ENCODE data around the gene PRKCZ. TPM values are rescaled to one million over a fixed set of nuclear protein-coding genes. Genes with fewer than 3 reads are reported as not detected.

Gene PRKCZ
- total and polyA plus RNA-seq, 2 of the 4 experiments (the other 2 are of a cell fraction) = 2.0 to 3.5 TPM

DNA sequence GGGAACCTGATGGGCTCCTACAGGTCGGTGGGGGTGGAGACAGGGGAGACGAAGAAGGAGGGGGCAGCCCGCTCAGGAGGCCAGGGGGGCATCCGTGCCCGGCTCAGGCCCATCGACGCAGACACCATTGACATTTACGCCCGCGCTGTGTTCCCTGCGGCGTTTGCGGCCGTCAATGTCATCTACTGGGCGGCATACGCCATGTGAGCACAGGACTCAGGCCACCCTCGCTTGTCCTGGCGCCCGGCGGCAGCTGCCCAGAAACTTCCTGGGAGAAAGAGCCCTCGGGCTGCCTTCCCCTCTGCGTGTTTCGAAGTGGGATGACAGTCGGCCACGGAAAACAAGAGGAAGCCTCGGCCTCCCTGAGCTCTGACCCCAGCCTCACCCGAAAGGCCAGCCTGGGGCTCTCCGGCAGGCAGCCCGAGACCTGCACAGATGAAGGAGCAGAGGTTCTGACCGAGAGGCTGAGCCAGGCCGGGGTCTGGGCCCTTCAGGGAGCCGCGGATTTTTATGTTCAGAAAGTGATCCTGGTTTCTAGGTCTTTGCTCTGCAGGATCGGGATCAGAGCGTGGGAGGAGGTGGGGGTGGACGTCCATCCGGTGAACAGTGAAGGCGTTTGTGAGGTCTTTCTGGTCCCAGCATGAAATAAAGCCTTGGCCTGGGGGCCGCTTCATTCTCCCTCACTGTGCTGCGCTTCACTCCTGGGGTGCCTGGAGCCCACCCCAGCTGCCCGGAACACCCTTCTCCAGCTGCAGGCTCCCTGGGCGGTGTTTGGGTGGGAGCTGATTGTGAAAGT is 19.9 kb upstream of the PRKCZ start:
- Histone ChIP-seq H3K4ac (ENCODE audit: low read depth, low read length) (no peak overlapping the region), H4K5ac (ENCODE audit: low read depth, low read length) (no peak overlapping the region), H2BK5ac (ENCODE audit: low read depth, low read length, poor library complexity, severe bottlenecking) (no peak overlapping the region), H4K91ac (ENCODE audit: insufficient read depth, low read depth, low read length) (no peak overlapping the region), H3K36me3 (ENCODE audit: control insufficient read depth, insufficient read depth, low read length) (no peaks in the 10 kb centered on the region), H3K23ac (ENCODE audit: low read depth, low read length) (no peak overlapping the region), H4K20me1 (ENCODE audit: insufficient read depth, low read length) (no peaks in the 10 kb centered on the region), H3K18ac (ENCODE audit: low read depth, low read length) (no peak overlapping the region), H2BK120ac (ENCODE audit: low read depth, low read length) (no peak overlapping the region), H3K4me2 (ENCODE audit: low read depth, low read length) (no peak overlapping the region), H2AK5ac (ENCODE audit: low read depth, low read length) (no peak overlapping the region), H3K9me3 (ENCODE audit: control insufficient read depth, insufficient read depth, low read length) (no peaks in the 10 kb centered on the region), H3K79me1 (ENCODE audit: low read depth in 1 of 2, low read length in 2 of 2) (no peaks in the 10 kb centered on the region), H3K27me3 (ENCODE audit: control insufficient read depth, insufficient read depth, low read length) (peaks cover 49% of the 10 kb centered on the region), H3K4me3 (ENCODE audit: insufficient read depth, low read depth, low read length) (no peak overlapping the region), H3K27ac (ENCODE audit: insufficient read depth, low read length) (no peak overlapping the region), H2BK15ac (ENCODE audit: low read depth, low read length) (no peak overlapping the region), H3K4me1 (ENCODE audit: control insufficient read depth, insufficient read depth, low read length) (no peaks in the 10 kb centered on the region), H3K9me1 (ENCODE audit: insufficient read depth, low read length) (no peaks in the 10 kb centered on the region), H3K9ac (ENCODE audit: low read depth, low read length) (no peak overlapping the region), H3K14ac (replicated peaks; ENCODE audit: low read depth, low read length) (no peak overlapping the region), H2AK9ac (replicated peaks; ENCODE audit: low read depth, low read length, poor library complexity) (no peak overlapping the region), H4K8ac (ENCODE audit: low read depth in 2 of 2, low read length in 2 of 2) (no peak overlapping the region), H2BK20ac (ENCODE audit: low read depth, low read length) (no peak overlapping the region), H2AFZ (replicated peaks; ENCODE audit: low read length, poor library complexity) (no peak overlapping the region), H3K56ac (ENCODE audit: extremely low read depth, insufficient read depth, low read length) (no peak overlapping the region)
- ChIA-PET CTCF (no interaction called here), POLR2A (ENCODE audit: unreplicated experiment) (no interaction called here)
- BruUV-seq (replicated peaks) = no TSS peak
- intact Hi-C loops (cut with micrococcal nuclease) = no loop called here
- ATAC-seq (ENCODE audit: low read depth) (no peak), DNase-seq (no peak)
- 73% methylated on average over 20 of the region's 42 CpGs; no CpG with 5 or more reads in 1 of the 2 experiments for WGBS, 2 experiments (ENCODE audit: extremely low coverage in 2 of 2, insufficient read length in 1 of 2)
- in situ Hi-C loops (cut with MboI; ENCODE audit: low sequenced_read_pairs) = no loop called here
- TF ChIP-seq CTCF (conservative IDR thresholded peaks at IDR 0.05; ENCODE audit: low read depth, low read length) (no peak), BHLHE40 (IDR thresholded peaks at IDR 0.05; ENCODE audit: low read depth, low read length) (no peak), RFX5 (IDR thresholded peaks at IDR 0.05; ENCODE audit: low read depth, low read length) (no peak), POLR2A (IDR thresholded peaks at IDR 0.05; ENCODE audit: low read depth, low read length) (no peak), CEBPB (IDR thresholded peaks at IDR 0.05; ENCODE audit: low read depth, low read length) (no peak), USF2 (IDR thresholded peaks at IDR 0.05; ENCODE audit: low read depth, low read length) (no peak), ELK1 (IDR thresholded peaks at IDR 0.05; ENCODE audit: borderline replicate concordance, low read depth, low read length) (no peak), SMC3 (IDR thresholded peaks at IDR 0.05; ENCODE audit: low read depth, low read length) (no peak), FOS (IDR thresholded peaks at IDR 0.05; ENCODE audit: low read depth, low read length) (no peak), NFE2L2 (IDR thresholded peaks at IDR 0.05; ENCODE audit: low read depth, low read length) (no peak), RAD21 (IDR thresholded peaks at IDR 0.05; ENCODE audit: low read length) (no peak), MAFK (IDR thresholded peaks at IDR 0.05; ENCODE audit: low read depth, low read length) (no peak), MAZ (IDR thresholded peaks at IDR 0.05; ENCODE audit: borderline replicate concordance, low read depth, low read length) (no peak), CHD1 (IDR thresholded peaks at IDR 0.05; ENCODE audit: low read depth, low read length) (no peak), MXI1 (IDR thresholded peaks at IDR 0.05; ENCODE audit: borderline replicate concordance, low read depth, low read length) (no peak), RCOR1 (IDR thresholded peaks at IDR 0.05; ENCODE audit: insufficient replicate concordance, low read length) (no peak)
- dilution Hi-C loops (cut with HindIII; ENCODE audit: low sequenced_read_pairs, unreplicated experiment) = no loop called here
